ENCODE data around the gene MOG.
A peak's percentile ranks its signal among the peaks of the same experiment; 100 is the strongest.

Gene MOG

DNA sequence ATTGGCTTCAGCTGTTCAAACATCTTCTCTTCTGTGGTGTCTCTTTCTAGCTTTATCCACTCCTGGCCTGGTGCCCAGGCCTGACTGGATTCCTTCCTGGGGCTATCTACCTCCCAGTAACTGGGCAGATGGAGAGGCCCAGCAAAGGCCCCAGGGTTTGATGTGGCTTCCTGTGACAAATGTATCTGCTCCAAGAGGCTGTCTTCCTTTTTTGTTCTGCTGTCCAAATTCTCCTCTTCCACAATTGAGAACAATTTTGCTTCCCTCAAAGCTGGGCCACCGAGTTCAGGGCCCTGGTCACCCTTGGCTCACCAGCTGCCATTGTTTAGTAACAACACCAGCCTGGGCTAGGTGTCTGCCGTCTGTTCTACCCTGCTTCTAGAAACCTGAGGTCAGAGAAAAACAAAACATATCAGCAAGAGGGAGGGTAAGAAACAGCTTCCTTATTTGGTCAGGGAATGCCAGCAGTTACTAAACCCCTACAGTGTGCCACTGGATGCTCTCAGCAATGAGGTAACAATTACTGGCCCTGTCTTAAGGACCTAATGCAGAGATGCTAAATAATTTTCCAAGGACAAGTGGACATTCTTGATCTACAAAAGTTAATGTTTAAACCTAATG is 20.2 kb downstream of the MOG start:
- no peak for DNase-seq (ENCODE audit: low read depth in 2 of 2)

GRCh38 chr6:29678114-29678513 is 21.2 kb downstream of the MOG start:
- DNase-seq (ENCODE audit: low read depth in 2 of 2), result no peak

DNA sequence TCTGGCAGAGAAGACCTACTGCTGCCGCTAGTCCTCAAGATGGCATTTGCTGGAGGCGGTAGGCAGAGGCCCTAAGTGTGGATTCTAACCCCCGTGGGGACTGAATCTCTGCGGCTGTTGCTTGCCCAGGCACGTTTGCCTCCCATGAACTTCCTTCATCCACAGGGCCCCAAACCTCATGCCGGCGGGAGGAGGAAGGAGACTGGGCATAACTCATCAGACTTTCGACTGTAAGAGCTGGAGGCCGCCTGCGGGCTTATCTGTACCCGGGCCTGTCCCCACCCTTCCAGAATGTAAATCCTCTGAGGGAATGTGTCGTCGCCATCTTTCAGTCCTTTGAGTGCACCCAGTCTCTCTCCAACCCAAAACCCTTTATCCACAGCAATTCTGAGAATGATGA is 23.1 kb downstream of the MOG start:
- DNase-seq (ENCODE audit: low read depth in 2 of 2), result no peak

GRCh38 chr6:29680416-29680815 is 23.5 kb downstream of the MOG start:
- no peak for DNase-seq (ENCODE audit: low read depth in 2 of 2)

DNA sequence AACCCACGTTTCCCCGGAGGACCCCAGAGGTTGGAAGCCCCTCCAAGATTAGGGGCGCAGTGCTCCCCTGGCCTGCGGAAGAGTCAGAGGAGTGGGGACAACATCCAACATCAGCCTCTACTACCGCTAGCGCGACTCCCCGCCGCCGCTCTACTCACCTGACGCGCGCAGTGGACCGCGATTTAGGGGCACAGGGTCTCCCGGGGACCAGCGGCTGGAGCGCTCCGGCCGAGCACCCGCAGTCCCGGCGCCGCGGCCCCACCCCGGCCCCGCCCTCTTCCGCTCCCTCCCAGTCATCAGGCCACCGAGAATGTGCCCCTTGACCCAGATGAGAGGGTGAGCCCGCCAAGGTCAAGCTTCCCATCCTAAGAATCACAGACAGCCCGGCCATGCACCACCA is 24.0 kb downstream of the MOG start, which contains the start of gene ZFP57:
Gene ZFP57, minus strand, starts transcription at position 249 of the 400 bp plus-strand sequence. CDS start 4,149 bp downstream, outside the sequence.
- DNase-seq (ENCODE audit: low read depth in 2 of 2), result no peak

DNA sequence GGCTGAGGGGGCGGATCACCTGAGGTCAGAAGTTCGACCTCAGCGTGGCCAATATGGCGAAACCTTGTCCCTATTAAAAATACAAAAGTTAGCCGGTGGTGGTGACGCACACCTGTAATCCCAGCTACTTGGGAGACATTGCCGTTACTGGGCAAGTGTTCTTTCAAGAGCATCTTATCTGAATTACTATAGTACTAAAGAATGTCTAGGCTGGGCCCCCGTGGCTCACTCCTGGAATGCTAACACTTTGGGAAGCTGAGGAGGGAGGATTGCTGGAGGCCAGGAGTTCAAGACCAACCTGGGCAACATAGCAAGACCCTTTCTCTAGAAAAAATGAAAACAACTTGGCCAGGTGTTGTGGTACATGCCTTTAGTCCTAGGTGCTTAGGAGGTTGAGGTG is 24.9 kb downstream of the MOG start:
- no peak for DNase-seq (ENCODE audit: low read depth in 2 of 2)

- no peak for DNase-seq (ENCODE audit: low read depth in 2 of 2)
Measured at GRCh38 chr6:29685718-29686326, 28.9 kb downstream of the MOG start.

GRCh38 chr6:29694637-29695036 is 37.7 kb downstream of the MOG start:
- DNase-seq (ENCODE audit: low read depth in 2 of 2), result no peak

GRCh38 chr6:29696147-29697125 is 39.5 kb downstream of the MOG start:
- DNase-seq (ENCODE audit: low read depth in 2 of 2), result no peak

DNA sequence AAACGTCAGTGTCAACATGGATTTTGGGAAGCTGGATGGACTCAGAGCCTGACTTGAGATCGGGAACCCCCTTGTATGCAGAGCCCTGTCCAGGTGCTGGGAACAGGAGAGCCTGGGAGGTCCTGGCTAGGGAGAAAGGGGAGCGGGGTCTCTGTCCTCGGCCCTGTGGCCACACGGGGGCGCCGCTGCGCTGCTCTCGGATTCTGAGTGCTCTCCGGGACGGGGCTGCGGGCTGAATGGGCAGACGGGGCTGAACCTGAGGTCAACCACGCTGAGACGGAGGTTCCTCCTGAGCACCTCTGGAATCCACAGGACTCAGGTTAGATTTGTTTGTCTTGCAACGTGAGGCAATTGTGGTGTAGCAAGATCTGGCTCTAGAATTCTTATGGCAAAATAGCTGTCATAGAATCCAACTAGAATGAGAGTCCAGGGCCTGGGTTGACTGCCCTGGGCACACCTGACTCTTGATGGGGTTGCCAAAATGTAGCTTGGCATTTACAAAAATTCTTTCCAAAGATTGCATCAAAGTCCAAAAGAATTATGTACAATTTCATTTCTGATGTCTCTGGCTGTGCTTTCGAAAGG is 45.7 kb downstream of the MOG start:
- DNase-seq (ENCODE audit: low read depth in 2 of 2), result peak; percentile 48 to 67

DNA sequence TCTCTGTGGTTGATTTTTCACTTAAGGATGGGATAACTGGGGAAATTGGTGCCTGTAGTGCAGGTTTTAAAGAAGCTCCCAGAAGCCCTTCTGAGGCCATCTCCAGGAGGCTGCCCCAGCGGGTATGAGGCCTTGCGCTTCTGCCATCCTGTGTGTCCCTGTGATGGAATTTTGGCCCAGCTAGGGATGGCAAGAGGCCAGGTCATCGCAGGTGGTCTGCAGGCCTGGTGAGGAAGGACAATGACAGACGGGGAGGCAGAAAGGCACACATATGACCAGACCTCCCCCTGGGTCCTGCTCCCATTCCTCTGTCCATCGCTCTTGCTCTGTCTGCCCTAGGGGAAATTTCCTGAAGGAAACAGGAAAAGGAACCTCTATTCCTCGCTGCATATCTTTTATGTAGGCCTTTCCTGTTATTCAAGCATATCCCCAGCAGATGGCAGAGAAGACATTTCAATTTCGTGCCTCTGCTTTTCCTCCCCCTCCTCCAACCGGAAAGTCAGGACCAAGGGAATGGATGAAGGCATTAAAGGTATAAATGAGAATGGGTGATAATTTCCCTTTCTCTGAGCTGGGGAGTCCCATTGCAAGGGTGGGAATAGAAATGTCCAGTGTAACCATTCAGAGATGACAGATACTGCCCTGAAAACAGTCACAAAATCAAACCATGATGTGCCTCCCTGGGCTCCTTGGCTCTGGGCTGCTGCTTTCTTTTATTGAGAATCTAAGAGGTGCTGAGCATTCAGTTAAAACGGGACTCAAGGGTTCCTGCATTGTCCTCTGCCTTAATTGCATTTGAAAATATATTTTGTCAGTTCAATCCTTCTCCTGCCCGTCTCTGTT is 48.7 kb downstream of the MOG start:
- no peak for DNase-seq (ENCODE audit: low read depth in 2 of 2)

DNA sequence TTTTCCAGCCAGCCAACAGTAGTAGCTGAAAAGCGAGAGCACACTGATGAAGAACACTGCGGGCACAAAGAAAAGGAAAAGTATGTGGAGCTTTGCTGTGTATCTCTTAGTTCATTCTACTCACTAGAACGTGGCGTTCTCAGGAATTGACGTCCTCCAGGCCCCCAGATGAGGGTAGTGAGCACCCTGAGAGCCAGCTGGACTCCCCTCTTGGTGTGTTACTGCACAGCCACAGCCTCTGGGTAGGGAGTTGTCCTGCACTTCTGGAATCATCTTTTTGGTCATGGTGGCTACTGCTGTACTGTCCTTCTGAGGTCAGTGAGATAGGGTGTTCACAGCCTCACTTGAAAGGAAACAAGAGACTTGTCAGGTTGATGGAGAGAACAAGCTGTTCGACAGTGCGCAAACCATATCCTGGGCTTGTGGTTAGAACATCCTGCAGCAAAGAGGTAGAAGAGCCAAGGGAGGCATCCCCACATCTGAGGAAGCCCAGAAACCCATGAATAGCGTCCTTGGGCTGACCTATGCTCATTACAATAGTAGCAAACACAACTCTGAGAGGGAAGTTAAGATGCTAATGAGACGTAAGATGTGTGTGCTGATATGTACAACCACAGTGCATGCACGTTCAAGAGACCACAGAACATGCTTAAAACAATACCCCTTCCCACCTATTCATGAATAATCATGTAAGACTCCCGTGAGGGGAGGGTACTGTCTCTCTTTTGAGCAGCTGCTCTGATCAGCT is 51.7 kb downstream of the MOG start:
- DNase-seq (ENCODE audit: low read depth in 2 of 2), result peak; percentile 22 to 29

DNA sequence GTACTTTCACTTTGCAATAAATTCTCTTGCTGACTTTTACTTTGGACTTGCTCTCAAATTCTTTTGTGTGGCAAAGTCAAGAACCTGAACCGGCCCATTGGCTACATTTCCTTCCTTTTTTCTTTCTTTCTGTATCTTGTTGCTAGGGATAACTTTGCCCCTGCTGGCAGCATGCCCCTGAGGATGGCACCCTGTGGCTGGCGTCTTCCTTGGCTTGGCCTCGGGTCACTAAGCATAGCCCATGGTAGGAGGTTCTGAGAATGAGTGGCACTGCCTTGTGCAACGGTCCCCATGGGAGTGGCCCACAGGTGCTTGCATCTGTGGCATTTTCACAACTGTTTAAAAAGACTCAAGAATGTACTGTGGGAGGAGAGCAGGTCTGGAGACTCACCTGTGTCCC is 52.3 kb downstream of the MOG start:
- DNase-seq (ENCODE audit: low read depth in 2 of 2), result no peak

DNA sequence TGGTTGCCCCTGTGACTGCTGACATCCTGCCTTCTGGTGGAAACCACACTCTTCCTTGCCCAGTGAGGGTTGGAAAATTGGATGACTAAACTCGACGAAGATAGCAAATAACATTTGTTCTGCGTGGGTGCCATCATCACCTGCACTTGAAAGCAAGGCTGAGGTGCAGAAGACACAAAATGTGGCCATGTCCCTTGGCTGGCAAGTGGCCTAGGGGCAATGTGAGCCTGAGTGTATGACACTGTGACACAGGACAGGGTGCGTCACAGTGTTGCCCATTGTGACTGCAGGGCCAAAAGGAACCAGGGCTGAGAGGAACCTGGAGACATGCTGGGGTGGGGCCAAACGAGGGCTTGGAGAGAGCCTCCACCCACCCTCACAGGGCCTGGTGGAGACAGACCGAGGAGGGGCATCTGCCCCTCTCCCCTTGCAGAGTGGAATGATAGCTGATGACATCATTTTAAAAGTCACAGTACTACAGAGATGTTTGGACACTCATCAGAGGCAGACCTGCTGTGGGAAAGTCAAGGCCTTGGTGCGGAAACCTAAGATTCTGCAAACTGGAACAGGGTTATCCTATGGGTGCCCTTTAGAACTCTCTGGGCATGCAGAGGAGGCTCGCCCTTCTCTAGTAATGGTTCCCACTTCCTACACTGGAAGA is 53.5 kb downstream of the MOG start:
- no peak for DNase-seq (ENCODE audit: low read depth in 2 of 2)

DNA sequence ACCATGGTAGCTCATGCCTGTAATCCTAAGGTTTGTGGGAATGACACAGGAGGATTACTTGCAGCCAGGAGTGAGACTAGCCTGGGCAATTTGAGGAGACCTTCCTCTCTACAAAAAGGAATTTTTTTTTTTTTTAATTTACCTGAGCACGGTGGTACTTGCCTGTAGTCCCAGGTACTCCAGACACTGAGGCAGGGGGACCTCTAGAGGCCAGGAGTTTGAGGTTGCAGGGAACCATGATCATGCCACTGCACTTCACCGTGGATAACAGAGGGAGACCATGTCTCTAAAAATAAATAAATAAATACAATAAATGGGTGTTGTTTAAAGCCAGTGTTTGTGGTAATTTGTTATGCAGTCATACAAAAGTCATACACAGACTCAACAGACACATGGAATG is 64.0 kb downstream of the MOG start:
- no peak for DNase-seq (ENCODE audit: low read depth in 2 of 2)

Data from stimulated activated CD8-positive, alpha-beta memory T cell treated with anti-CD3 and anti-CD28 coated beads, Interleukin-15, amount 100 ng/mL, for 48 hours (primary cell).